HG03442 (cell line): Measurements from ENCODE around the gene DENND6B.
A peak's percentile ranks its signal among the peaks of the same experiment; 100 is the strongest.

Experiments
- ATAC-seq: cut with Tn5 transposase; IDR thresholded peaks from one replicate; pipeline ENCODE4 v1.9.1; 2021; ENCODE audit warnings: mild to moderate bottlenecking, moderate library complexity; ENCODE audit not compliant: unreplicated experiment

Gene DENND6B

DNA sequence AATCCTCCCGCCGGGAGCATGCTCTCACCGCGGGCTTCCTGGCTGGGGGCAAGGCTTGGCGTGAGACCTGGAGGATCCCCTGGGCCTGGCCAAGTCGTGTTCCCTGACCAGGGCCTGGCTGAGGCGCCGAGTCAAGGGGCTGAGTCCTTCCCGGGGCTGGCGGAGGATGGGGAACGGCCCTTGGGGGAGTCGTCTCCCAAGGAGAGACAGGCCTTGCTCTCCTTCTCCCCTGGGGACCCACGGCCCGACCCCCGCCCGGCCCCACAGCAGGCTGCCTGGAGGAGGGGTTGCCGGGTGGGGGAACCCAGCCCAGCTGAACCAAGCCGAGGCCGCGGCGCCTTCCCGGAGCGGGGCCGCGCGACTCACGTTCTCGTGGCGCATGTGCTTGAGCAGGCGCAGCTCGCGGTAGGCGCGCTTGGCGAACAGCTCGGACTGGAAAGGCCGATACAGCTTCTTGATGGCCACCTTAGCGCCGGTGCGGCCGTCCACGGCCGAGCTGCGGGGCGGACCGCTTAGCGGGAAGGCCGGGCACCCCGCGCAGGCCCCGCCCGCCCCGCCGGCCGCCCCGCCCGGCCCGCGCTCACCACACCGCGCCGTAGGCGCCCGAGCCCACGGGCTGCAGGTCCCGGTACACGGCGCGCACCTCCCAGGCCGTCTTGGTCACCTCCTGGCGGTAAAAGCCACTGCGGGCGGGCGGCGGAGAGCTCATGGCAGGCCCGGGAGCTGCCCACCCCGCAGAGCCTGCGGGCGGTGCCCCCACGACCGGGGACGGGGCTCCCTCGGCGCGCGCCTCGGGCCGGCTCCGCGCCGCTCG, 65.8 kb downstream of the DENND6B start:
- peak; percentile 23 for ATAC-seq

DNA sequence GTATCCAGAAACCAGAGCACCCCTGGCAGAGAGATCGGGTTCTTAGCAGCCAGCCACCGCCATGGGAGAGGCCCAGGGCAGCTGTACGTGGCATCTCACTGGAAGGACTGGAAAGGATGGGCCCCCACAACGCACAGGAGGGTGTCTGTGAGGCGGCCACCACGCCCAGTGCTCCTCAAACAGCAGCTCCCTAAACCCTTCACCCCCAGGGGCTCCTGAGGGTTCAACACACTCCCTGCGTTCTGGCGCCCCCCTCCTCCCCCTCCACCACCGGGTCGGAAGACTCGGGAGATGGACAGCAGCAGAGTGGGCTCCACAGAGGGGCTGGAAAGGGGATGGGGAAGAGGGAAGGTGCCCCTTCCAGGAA, 66.4 kb downstream of the DENND6B start:
- no peak for ATAC-seq

DNA sequence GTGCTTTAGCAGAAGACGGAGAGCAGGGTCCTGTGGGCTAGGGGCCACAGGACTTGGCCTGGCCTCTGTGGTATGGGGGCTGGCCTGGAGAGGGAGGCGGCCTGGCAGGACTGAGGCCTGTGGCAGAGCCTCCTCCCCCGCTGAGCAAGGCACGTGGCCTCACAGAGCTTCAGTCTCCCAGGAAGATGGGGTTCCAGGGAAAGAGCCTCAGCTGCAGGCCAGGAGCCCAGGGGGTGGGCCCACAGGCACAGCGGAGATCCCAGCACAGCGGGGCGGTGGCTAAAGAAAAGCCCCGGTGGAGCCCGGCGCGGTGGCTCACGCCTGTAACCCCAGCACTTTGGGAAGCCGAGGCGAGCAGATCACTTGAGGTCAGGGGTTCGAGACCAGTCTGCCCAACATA, 67.5 kb downstream of the DENND6B start:
- ATAC-seq = no peak
